GM12801 (cell line): ENCODE measurements around the gene TPRA1.

ENCODE experiments used
- TF ChIP-seq, protein P1 (sequence below): IDR thresholded peaks from one replicate; pipeline ENCODE4 v1.5.1; 2011; ENCODE audit warnings: control low read depth; ENCODE audit not compliant: insufficient read length; ENCODE audit errors: extremely low read depth

The TPRA1 gene

DNA sequence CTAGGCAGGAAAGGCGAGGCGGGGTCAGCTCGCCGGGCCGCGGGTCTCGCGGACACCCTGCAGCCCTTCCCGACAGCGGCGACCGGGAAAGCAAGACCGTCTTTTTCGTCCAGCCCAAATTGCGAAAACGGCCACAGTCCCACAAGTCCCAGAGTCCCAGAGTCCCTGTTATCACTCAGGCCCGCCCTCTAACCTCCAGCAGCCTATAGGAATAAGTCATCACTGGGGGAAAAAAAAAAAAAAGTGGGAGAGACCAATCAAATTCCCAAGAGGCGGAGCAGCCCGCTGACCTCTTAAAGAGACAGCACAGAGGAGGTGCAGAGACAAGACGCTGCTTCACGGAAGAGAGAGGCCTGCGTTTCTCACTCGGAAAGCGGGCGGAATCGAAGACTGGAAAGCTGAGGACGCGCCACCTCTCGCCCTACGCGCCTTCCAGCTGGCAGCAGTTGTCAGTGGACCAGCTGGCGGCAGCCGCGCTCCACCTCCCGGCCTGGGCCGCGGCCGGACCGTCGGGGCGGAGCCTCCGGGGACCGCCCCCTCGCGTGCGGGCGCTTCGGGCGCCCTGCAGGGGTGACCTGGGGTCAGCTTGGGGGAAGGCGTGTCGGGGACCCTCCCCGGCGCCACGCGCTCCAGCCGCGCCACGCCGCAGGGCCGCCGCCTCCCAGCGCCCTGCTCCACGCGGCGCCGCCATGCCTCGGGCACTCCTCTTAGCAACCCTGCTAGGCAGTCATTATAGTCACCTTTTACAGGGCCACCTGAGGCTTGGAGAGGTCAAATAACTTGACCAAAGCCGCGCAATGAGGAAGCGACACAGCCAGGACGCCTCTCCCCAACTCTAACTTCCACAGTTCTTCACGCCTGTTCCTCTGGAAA is at the start of gene TPRA1:
TSS of gene TPRA1 (minus strand) at position 141 of the 873 bp plus-strand sequence. CDS start 10,587 bp downstream, outside the sequence.
- TF ChIP-seq, protein P1, sequence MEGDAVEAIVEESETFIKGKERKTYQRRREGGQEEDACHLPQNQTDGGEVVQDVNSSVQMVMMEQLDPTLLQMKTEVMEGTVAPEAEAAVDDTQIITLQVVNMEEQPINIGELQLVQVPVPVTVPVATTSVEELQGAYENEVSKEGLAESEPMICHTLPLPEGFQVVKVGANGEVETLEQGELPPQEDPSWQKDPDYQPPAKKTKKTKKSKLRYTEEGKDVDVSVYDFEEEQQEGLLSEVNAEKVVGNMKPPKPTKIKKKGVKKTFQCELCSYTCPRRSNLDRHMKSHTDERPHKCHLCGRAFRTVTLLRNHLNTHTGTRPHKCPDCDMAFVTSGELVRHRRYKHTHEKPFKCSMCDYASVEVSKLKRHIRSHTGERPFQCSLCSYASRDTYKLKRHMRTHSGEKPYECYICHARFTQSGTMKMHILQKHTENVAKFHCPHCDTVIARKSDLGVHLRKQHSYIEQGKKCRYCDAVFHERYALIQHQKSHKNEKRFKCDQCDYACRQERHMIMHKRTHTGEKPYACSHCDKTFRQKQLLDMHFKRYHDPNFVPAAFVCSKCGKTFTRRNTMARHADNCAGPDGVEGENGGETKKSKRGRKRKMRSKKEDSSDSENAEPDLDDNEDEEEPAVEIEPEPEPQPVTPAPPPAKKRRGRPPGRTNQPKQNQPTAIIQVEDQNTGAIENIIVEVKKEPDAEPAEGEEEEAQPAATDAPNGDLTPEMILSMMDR: no peak

DNA sequence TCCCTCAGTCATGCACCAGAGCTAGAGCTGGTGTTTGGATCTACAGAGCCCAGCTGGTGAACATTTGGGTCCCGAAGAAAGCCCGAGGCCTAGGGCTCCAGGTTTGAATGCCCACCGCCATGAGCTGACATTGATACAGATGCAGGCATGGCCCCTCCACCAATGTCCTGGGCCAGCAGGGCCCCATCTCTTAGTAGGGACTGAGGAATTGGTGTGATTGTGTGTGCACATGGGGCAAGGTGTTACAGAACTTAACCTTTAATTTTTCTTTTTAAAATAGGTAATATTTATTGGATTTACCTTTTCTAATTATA is 49.5 kb upstream of the TPRA1 start:
- TF ChIP-seq, protein P1: no peak

DNA sequence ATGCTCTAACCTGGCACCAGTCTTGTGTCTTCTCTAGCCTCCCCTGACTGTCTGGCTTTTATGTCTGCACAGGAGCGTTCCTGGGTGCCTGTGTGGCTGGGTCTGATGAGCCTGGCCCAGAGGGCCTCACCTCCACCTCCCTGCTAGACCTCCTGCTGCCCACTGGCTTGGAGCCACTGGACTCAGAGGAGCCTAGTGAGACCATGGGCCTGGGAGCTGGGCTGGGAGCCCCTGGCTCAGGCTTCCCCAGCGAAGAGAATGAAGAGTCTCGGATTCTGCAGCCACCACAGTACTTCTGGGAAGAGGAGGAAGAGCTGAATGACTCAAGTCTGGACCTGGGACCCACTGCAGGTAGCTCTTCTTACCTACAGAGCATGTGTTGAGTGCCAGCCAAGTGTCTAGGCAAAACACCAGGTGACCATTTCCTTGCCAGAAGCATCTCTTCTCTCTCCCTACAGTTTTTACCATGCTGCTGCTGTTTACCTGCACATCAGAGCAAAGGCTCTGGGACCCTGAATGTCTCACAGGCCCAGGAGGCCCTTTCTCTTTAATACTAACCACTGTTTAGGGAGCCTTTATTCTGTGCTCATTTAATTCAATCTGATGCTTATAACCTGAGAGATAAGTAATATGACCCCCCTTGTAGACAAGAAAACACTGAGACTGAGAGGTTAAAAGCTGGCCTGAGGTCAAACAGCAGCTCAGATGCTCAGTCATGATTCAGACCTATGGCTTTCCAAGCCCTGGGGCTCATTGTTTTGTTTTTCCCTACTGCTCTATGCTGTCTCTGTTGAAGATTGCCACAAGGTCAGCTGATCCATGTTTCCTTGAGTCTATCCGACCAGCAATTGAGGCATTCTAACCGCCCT is 48.9 kb upstream of the TPRA1 start:
- TF ChIP-seq, protein P1: no peak

DNA sequence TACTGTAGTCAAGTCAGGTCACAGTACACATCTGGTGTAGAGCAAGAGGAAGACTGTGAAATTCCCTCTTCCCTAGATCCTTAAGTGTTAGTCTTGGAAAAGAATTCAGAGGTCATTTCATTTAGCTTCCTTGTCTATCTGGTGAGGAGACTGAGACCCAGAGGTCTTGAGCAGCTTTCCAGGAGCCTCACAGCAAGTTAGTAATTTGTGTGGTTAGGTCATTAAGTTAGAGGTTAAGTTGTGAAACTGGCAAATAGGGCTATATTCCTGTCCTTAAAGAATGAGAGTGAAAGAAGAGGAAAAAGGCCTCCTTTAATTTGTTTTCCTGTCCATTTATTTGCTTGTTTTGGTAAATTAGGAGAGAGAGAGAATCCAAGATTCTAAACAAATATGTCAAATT is 47.4 kb upstream of the TPRA1 start:
- TF ChIP-seq, protein P1: no peak

DNA sequence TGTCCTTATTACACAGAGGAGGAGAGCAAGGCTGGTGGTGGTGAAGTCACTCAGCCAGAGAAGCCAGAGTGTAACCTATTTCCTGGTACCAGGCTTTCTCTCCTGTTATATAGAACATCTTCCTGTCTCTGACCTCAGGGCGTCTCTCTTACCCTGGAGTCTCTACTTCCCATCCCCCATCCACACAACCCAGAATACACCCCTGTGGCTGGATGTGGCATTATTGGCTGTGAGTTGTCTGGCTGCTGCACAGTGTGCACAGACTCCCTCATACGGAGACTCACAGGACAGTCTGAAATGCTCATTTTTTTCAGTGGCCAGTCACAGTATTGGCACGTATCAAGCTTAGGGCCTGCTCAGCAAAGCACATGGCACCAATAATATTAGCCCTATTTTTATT is 47.0 kb upstream of the TPRA1 start:
- TF ChIP-seq, protein P1: no peak

DNA sequence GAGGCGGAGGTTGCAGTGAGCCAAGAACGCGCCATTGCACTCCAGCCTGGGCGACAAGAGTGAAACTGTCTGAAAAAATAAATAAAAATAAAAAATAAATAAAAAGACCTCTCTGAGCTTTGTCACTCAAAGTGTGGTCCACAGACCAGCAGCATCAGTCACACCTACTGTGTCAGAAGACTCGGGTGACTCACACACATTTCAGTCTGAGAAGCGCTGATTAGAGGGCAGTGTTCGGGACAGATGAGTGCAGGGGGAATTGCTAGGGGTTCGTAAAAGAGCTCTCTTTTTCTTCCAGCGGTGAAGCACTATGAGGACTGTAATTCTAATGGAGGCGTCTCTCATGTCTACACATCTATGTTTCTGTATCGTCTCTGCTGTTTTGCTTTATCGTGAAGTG is 44.1 kb upstream of the TPRA1 start:
- TF ChIP-seq, protein P1: no peak

DNA sequence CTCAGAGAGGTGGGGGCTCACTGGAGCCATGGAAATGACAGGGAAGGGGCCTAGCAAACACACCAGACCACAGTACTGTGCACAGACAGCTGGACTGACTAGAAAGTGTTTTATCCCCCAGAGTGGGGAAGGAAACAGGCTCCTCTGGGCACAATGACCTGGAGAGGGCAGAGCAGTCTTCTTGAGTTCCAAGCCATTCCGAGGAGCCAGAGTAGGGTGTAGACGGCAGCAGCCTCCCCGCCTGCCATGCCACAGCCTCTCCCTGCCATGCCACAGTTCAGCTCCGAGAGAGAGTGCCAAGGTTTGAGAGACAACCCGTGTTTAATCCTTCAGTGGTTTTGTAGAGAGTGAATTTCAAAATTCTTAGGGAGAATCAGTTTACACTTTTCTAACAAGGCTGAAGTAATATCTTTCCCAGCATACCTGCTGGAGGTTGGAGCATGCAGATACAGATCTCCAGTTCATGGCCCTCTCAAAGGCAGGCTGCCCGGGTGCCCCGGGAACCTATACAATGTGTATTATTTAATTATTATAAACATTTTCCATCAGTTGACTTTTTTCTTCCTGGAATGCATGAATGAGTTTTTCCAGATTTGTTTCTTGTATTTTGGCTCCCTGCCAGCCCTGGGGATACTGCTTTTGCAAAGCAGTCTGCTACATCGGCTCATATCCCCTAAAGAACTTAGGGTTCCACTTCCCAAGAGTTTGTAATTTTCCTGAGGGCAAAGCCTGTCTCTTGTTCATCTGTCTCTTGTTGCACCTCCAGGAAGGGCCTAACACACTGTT is 41.7 kb upstream of the TPRA1 start:
- TF ChIP-seq, protein P1: no peak
